ENCODE measurements around the gene SH3BP2.

- TF ChIP-seq, protein P1, sequence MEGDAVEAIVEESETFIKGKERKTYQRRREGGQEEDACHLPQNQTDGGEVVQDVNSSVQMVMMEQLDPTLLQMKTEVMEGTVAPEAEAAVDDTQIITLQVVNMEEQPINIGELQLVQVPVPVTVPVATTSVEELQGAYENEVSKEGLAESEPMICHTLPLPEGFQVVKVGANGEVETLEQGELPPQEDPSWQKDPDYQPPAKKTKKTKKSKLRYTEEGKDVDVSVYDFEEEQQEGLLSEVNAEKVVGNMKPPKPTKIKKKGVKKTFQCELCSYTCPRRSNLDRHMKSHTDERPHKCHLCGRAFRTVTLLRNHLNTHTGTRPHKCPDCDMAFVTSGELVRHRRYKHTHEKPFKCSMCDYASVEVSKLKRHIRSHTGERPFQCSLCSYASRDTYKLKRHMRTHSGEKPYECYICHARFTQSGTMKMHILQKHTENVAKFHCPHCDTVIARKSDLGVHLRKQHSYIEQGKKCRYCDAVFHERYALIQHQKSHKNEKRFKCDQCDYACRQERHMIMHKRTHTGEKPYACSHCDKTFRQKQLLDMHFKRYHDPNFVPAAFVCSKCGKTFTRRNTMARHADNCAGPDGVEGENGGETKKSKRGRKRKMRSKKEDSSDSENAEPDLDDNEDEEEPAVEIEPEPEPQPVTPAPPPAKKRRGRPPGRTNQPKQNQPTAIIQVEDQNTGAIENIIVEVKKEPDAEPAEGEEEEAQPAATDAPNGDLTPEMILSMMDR (conservative IDR thresholded peaks at IDR 0.05) = no peak
- TF ChIP-seq EZH2 (IDR thresholded peaks at IDR 0.05; ENCODE audit: low read depth) = no peak
These were observed 3.5 kb upstream of the SH3BP2 start for GRCh38 chr4:2789351-2789750.

Measured in PC-9 (cell line).